WI38 (cell line): Measurements from ENCODE around the gene SLC3A2.
A peak's percentile ranks its signal among the peaks of the same experiment; 100 is the strongest.

Source experiments
- H3K4me3 ChIP-seq: 2 replicates; pipeline ENCODE4 v1.5.1; 2011; ENCODE audit warnings: low read depth, mild to moderate bottlenecking, control low read depth, low read length
- TF ChIP-seq, protein P1 (sequence below): IDR thresholded peaks from 2 replicates; pipeline ENCODE4 v1.5.1; 2012; ENCODE audit warnings: low read depth, mild to moderate bottlenecking, control low read depth, low read length

Gene SLC3A2

DNA sequence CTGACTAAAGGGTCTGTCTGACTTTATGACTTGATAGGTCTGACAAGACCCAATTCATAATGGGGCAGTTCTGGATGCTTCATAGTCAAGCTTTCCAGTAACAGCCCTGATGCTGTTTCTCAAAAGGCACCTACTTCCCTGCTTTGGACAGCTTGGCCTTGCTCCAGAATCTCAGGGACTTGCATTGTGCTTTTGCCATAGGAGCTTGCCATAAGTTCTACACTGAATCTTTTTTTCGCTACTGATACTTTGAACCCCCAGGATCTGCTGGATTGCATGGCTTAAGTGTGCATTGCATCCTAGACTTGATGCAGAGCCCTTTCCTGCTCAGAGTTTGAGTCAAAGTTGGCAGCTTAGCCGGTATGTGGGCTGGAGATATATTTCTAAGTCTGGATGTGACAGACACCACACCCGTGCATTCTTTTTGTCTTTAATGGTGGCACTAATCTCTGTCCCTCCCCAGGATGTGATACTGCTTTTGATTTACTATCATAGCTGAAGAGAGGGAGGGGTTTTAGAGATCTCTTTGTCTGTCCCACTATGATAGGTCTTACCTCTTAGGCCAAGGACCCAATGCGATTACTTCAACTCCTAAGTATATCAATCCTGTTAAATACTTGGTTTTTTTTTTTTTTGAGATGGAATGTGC, 16.9 kb upstream of the SLC3A2 start:
- TF ChIP-seq, protein P1, sequence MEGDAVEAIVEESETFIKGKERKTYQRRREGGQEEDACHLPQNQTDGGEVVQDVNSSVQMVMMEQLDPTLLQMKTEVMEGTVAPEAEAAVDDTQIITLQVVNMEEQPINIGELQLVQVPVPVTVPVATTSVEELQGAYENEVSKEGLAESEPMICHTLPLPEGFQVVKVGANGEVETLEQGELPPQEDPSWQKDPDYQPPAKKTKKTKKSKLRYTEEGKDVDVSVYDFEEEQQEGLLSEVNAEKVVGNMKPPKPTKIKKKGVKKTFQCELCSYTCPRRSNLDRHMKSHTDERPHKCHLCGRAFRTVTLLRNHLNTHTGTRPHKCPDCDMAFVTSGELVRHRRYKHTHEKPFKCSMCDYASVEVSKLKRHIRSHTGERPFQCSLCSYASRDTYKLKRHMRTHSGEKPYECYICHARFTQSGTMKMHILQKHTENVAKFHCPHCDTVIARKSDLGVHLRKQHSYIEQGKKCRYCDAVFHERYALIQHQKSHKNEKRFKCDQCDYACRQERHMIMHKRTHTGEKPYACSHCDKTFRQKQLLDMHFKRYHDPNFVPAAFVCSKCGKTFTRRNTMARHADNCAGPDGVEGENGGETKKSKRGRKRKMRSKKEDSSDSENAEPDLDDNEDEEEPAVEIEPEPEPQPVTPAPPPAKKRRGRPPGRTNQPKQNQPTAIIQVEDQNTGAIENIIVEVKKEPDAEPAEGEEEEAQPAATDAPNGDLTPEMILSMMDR, result no peak
- no peak overlapping the region for H3K4me3 ChIP-seq

DNA sequence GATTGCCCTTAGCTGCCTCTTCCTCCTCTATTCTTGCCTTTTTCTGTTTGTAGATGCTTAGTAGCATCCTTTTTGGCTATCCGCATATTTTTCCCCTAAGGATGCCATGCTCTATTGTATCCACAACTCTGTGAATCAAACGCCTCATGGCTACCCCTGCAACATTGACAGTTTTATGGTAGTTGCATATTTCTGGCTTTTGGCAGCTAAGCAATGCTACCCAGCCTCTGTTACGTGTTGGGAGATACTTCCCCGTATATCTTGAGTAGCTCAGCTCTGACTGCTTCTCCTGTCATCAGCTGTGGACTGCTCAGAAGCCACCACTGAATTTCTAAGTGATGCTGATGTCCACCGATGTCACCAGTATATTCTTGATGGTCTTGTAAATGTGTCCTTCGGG, 15.1 kb upstream of the SLC3A2 start:
- TF ChIP-seq, protein P1, result no peak
- H3K4me3 ChIP-seq, result no peak overlapping the region

DNA sequence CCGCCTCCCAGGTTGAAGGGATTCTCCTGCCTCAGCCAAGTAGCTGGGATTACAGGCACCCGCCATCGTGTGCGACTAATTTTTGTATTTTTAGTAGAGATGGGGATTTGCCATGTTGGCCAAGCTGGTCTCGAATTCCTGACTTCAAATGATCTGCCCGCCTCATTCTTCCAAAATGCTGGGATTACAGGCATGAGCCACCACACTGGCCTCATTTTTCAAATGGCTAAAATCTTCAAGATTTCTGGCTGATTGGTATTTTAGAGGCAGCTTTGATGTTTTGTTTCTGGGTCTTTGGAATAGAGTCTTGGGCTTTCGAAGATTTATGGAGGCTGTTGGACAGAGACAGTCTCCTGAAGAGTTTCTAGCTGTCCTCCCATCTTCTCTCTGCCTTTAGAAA, 5.8 kb upstream of the SLC3A2 start:
- H3K4me3 ChIP-seq, result no peak overlapping the region
- TF ChIP-seq, protein P1, result no peak

DNA sequence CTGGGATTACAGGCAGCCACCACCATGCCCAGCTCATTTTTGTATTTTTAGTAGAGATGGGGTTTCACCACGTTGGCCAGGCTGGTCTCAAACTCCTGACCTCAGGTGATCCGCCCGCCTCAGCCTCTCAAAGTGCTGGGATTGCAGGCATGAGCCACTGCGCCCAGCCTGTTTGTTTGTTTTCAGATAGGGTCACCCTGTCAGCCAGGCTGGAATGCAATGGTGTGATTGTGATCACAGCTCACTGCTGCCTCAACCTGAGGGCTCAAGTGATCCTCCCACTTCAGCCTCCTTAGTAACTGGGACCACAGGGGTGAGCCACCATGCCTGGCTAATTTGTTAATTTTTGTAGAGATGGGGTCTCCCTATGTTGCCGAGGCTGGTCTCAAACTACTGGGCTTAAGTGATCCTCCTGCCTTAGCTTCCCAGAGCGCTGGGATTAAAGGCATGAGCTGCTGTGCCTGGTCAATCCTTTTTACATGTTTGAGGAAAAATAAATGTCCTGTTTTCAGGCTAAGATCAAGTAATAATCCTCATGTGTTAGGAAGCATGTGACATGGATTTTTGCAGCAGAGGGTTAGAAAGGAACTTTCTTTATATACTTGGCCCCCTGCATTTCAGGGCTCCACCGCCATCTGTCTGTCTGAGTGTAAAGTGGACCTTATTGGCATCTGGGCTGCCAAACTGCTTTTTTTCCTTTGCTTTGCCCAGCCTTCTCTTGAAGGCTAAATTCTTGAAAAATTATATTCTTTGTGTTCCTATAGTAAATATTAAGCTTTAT, 4.8 kb upstream of the SLC3A2 start:
- TF ChIP-seq, protein P1, result no peak
- no peak overlapping the region for H3K4me3 ChIP-seq

DNA sequence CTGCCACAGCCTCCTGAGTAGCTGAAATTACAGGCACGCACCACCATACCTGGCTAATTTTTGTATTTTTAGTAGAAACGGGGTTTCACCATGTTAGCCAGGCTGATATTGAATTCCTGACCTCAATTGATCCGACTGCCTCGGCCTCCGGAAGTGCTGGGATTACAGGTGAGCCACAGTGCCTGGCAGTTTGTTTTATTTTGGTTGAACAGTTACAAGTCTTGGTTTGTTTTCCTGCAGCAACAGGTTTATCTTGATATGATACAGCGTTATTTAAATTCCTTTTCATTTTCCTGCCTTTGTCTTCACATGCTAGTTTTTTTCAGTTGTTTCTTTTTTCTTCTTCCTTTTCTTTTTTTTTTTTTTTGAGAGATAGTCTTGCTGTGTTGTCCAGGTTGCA, 4.0 kb upstream of the SLC3A2 start:
- TF ChIP-seq, protein P1, result no peak
- H3K4me3 ChIP-seq, result no peak overlapping the region

DNA sequence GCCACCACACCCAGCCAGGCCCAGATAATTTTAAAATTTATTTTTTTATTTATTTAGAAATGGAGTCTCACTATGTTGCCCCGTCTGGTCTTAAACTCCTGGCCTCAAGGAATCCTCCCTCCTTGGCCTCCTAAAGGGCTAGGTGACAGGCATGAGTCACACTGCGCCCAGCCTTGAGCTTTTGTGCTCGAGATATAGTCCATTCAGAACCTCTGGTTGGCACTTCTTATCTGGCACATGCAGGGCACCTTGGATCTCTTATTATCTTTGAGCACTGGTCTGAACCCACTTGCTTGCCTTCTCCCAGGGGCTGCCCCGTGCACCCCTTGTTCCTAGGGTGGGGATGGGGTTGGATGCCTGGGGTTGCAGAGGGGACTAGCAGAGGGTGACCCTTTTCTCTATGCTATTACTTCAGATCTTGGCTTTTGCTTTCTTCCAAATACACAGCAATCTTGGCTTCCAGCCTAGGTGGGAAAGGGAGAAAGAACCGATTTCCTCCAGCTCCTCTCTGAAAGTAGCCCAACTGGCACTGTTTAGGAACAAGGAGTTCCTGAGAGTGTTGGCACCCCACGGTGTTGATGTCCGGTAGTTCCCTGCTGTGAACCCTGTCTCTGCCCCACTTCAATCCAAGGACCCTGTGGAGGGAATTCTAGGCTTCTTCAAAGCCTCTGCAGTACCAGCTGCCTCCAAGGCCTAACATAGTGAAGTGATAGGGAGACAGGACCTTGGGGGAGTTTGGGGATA, 1.3 kb upstream of the SLC3A2 start:
- H3K4me3 ChIP-seq, result peak overlapping the region; percentile 98
- TF ChIP-seq, protein P1, result no peak
